GM19025 (cell line): ENCODE results near the gene TSC22D4.
A peak's percentile ranks its signal among the peaks of the same experiment; 100 is the strongest.

Source experiments
- ATAC-seq: cut with Tn5 transposase; IDR thresholded peaks from one replicate; pipeline ENCODE4 v1.9.1; 2021; ENCODE audit warnings: mild to moderate bottlenecking, low read depth, moderate library complexity; ENCODE audit not compliant: unreplicated experiment

TSC22D4 gene

GRCh38 chr7:100493476-100494264 is 14.7 kb upstream of the TSC22D4 start:
- no peak for ATAC-seq

- ATAC-seq, result no peak
Measured at GRCh38 chr7:100492738-100493475, 13.9 kb upstream of the TSC22D4 start.

GRCh38 chr7:100491192-100491578 is 12.2 kb upstream of the TSC22D4 start:
- ATAC-seq, result no peak

GRCh38 chr7:100490483-100491191 is 11.6 kb upstream of the TSC22D4 start:
- ATAC-seq, result no peak

GRCh38 chr7:100489824-100490223 is 10.8 kb upstream of the TSC22D4 start:
- no peak for ATAC-seq

- ATAC-seq, result no peak
Measured at GRCh38 chr7:100489121-100489520, 10.1 kb upstream of the TSC22D4 start.

- no peak for ATAC-seq
Measured at GRCh38 chr7:100488333-100489095, 9.5 kb upstream of the TSC22D4 start.

- no peak for ATAC-seq
Measured at GRCh38 chr7:100486753-100487446, 7.9 kb upstream of the TSC22D4 start.

GRCh38 chr7:100486111-100486636 is 7.2 kb upstream of the TSC22D4 start:
- ATAC-seq, result no peak

GRCh38 chr7:100485471-100485876 is 6.5 kb upstream of the TSC22D4 start:
- ATAC-seq, result no peak

GRCh38 chr7:100484673-100485045 is 5.6 kb upstream of the TSC22D4 start:
- ATAC-seq, result no peak

GRCh38 chr7:100483722-100484672 is 5.0 kb upstream of the TSC22D4 start, which contains the start of gene NYAP1:
Gene NYAP1 (plus strand): TSS chr7:100483927. CDS start chr7:100485312, 1,385 bp downstream.
- peak; percentile 24 for ATAC-seq

GRCh38 chr7:100483090-100483721 is 4.2 kb upstream of the TSC22D4 start:
- ATAC-seq, result peak; percentile 49

GRCh38 chr7:100482728-100483089 is 3.7 kb upstream of the TSC22D4 start:
- ATAC-seq, result no peak

GRCh38 chr7:100481466-100481865 is 2.5 kb upstream of the TSC22D4 start:
- ATAC-seq, result no peak

- ATAC-seq, result no peak
Measured at GRCh38 chr7:100477871-100478267, 1.1 kb downstream of the TSC22D4 start.

- no peak for ATAC-seq
Measured at GRCh38 chr7:100476903-100477870, 1.8 kb downstream of the TSC22D4 start.
